GM21360 (cell line): ENCODE results near the gene ANKRD36.
"Not testable (repeated sequence)": the region's sequence is repeated elsewhere in the genome, so short reads cannot be mapped to it uniquely, and the experiment has no call there.

Source experiments
- ATAC-seq: cut with Tn5 transposase; IDR thresholded peaks from one replicate; pipeline ENCODE4 v1.9.1; 2021; ENCODE audit warnings: mild to moderate bottlenecking, moderate library complexity; ENCODE audit not compliant: unreplicated experiment

Gene ANKRD36

GRCh38 chr2:97113050-97113881 lies at the start of gene ANKRD36:
Gene ANKRD36 (plus strand): TSS chr2:97113153. CDS start chr2:97113740, 587 bp downstream.
- ATAC-seq, result peak; percentile 88

GRCh38 chr2:97066030-97066429 lies 46.9 kb upstream of the ANKRD36 start:
- not testable (repeated sequence) for ATAC-seq

GRCh38 chr2:97067279-97068004 lies 45.5 kb upstream of the ANKRD36 start:
- no peak for ATAC-seq

GRCh38 chr2:97068074-97068473 lies 44.9 kb upstream of the ANKRD36 start:
- no peak for ATAC-seq

GRCh38 chr2:97068722-97069121 lies 44.2 kb upstream of the ANKRD36 start:
- not testable (repeated sequence) for ATAC-seq

GRCh38 chr2:97070915-97071314 lies 42.0 kb upstream of the ANKRD36 start:
- ATAC-seq, result not testable (repeated sequence)

- ATAC-seq, result not testable (repeated sequence)
Measured at GRCh38 chr2:97077213-97077612, 35.7 kb upstream of the ANKRD36 start.

- not testable (repeated sequence) for ATAC-seq
Measured at GRCh38 chr2:97080855-97081254, 32.1 kb upstream of the ANKRD36 start.

- ATAC-seq, result not testable (repeated sequence)
Measured at GRCh38 chr2:97082206-97082605, 30.7 kb upstream of the ANKRD36 start.

- not testable (repeated sequence) for ATAC-seq
Measured at GRCh38 chr2:97083516-97083915, 29.4 kb upstream of the ANKRD36 start.

GRCh38 chr2:97085093-97085492 lies 27.9 kb upstream of the ANKRD36 start:
- not testable (repeated sequence) for ATAC-seq

GRCh38 chr2:97088706-97089105 lies 24.2 kb upstream of the ANKRD36 start:
- ATAC-seq, result not testable (repeated sequence)

GRCh38 chr2:97092946-97093345 lies 20.0 kb upstream of the ANKRD36 start:
- ATAC-seq, result not testable (repeated sequence)

- ATAC-seq, result peak; percentile 10
Measured at GRCh38 chr2:97093983-97094771, 18.8 kb upstream of the ANKRD36 start.

- peak; percentile 86 for ATAC-seq
Measured at GRCh38 chr2:97094772-97095611, 18.0 kb upstream of the ANKRD36 start, which contains the start of gene FAHD2B. Gene FAHD2B (minus strand): TSS chr2:97094882. CDS start chr2:97091706, 3,176 bp downstream.

- no peak for ATAC-seq
Measured at GRCh38 chr2:97095661-97096060, 17.3 kb upstream of the ANKRD36 start.

GRCh38 chr2:97098786-97099372 lies 14.1 kb upstream of the ANKRD36 start:
- not testable (repeated sequence) for ATAC-seq

- ATAC-seq, result not testable (repeated sequence)
Measured at GRCh38 chr2:97106878-97107277, 6.1 kb upstream of the ANKRD36 start.

GRCh38 chr2:97111246-97111645 lies 1.7 kb upstream of the ANKRD36 start:
- not testable (repeated sequence) for ATAC-seq
